Stimulated activated CD8-positive, alpha-beta memory T cell treated with anti-CD3 and anti-CD28 coated beads, Interleukin-15, amount 100 ng/mL, for 24 hours (primary cell): ENCODE measurements around the gene CFAP97D1.

ENCODE experiments used
- DNase-seq: peaks from one replicate; pipeline ENCODE4 v3.0.0-alpha.2; 2020; ENCODE audit warnings: low read depth

Gene CFAP97D1

GRCh38 chr17:43799047-43799446 lies 18.8 kb downstream of the CFAP97D1 start:
- no peak for DNase-seq

- no peak for DNase-seq
Measured at GRCh38 chr17:43800736-43801135, 20.5 kb downstream of the CFAP97D1 start.

GRCh38 chr17:43801844-43802243 lies 21.6 kb downstream of the CFAP97D1 start:
- DNase-seq, result no peak

GRCh38 chr17:43803758-43804157 lies 23.5 kb downstream of the CFAP97D1 start:
- DNase-seq, result no peak

GRCh38 chr17:43805117-43805516 lies 24.9 kb downstream of the CFAP97D1 start:
- DNase-seq, result no peak

GRCh38 chr17:43808076-43808475 lies 27.8 kb downstream of the CFAP97D1 start:
- no peak for DNase-seq

GRCh38 chr17:43809121-43809520 lies 28.9 kb downstream of the CFAP97D1 start:
- DNase-seq, result no peak

GRCh38 chr17:43810226-43810715 lies 30.0 kb downstream of the CFAP97D1 start:
- no peak for DNase-seq

- DNase-seq, result no peak
Measured at GRCh38 chr17:43810823-43811222, 30.6 kb downstream of the CFAP97D1 start.

- no peak for DNase-seq
Measured at GRCh38 chr17:43812396-43813265, 32.4 kb downstream of the CFAP97D1 start.

- no peak for DNase-seq
Measured at GRCh38 chr17:43813386-43813785, 33.2 kb downstream of the CFAP97D1 start.

GRCh38 chr17:43814026-43814425 lies 33.8 kb downstream of the CFAP97D1 start:
- no peak for DNase-seq

- no peak for DNase-seq
Measured at GRCh38 chr17:43814714-43815113, 34.5 kb downstream of the CFAP97D1 start.

- DNase-seq, result no peak
Measured at GRCh38 chr17:43816336-43817320, 36.4 kb downstream of the CFAP97D1 start.

- no peak for DNase-seq
Measured at GRCh38 chr17:43817826-43818225, 37.6 kb downstream of the CFAP97D1 start.

- DNase-seq, result no peak
Measured at GRCh38 chr17:43818966-43819365, 38.7 kb downstream of the CFAP97D1 start.

- no peak for DNase-seq
Measured at GRCh38 chr17:43820759-43821158, 40.5 kb downstream of the CFAP97D1 start.

- no peak for DNase-seq
Measured at GRCh38 chr17:43822570-43823190, 42.4 kb downstream of the CFAP97D1 start.

- DNase-seq, result no peak
Measured at GRCh38 chr17:43823350-43824084, 43.3 kb downstream of the CFAP97D1 start.

- DNase-seq, result no peak
Measured at GRCh38 chr17:43825567-43825966, 45.3 kb downstream of the CFAP97D1 start.

GRCh38 chr17:43826206-43826605 lies 46.0 kb downstream of the CFAP97D1 start:
- DNase-seq, result no peak
